Spinal cord (tissue), 10 donors: ENCODE results near the gene TBC1D17. TPM values are rescaled to one million over a fixed set of nuclear protein-coding genes. Genes with fewer than 3 reads are reported as not detected.

Source experiments
- DNase-seq, 6 donors: peaks; one replicate each; pipeline versions ENCODE4 v3.0.0 to v3.0.0-alpha.2; 2013 to 2015; ENCODE audit warnings: low spot score in 6 of 6, low read depth in 4 of 6
- H3K27ac ChIP-seq: one replicate; pipeline ENCODE4 v1.5.1; 2013; ENCODE audit warnings: low read depth, low read length, control low read depth
- H3K27me3 ChIP-seq: one replicate; pipeline ENCODE4 v1.6.1; 2013; ENCODE audit warnings: low read length; ENCODE audit not compliant: control insufficient read depth, insufficient read depth
- H3K36me3 ChIP-seq: one replicate; pipeline ENCODE4 v1.6.1; 2013; ENCODE audit warnings: low read length; ENCODE audit not compliant: control insufficient read depth, insufficient read depth
- H3K4me1 ChIP-seq: one replicate; pipeline ENCODE4 v1.6.1; 2013; ENCODE audit warnings: low read length; ENCODE audit not compliant: control insufficient read depth, insufficient read depth
- H3K4me3 ChIP-seq: one replicate; pipeline ENCODE4 v1.5.1; 2013; ENCODE audit warnings: low read depth, low read length, control low read depth
- H3K9me3 ChIP-seq: one replicate; pipeline ENCODE4 v1.6.1; 2013; ENCODE audit warnings: low read length; ENCODE audit not compliant: control insufficient read depth, insufficient read depth
- WGBS: methylation state at CpG from one replicate; pipeline ENCODE4 v1.1.5; 2013; ENCODE audit warnings: missing lambda C conversion rate; ENCODE audit not compliant: insufficient coverage; 5-methylcytosine and 5-hydroxymethylcytosine counted together
- polyA plus RNA-seq, 2 donors: library from polyadenylated mRNA; unstranded; fragments of 120-200 nt; gene quantifications; one replicate each; pipeline ENCODE4 v1.2.1, GENCODE V29; 2013; ENCODE audit not compliant: insufficient read length in 2 of 2
- total RNA-seq, 2 donors: library from RNA; depleted of rRNA in 1 of 2; stranded (reverse); fragments of 120-200 nt in 1 of 2; fragments of >200 nt in 1 of 2; gene quantifications; one replicate each; pipeline versions ENCODE4 v1.2.3 to v1.2.4, GENCODE V29; 2013 to 2014
- donor health status: healthy.

The TBC1D17 gene
- total and polyA plus RNA-seq, 4 donors, result 9.6 to 78.6 (median 40.5) TPM

GRCh38 chr19:49896863-49897621 is 19.5 kb downstream of the TBC1D17 start, which contains the start of gene IL4I1:
TSS of gene IL4I1 (minus strand) at chr19:49896887. CDS start at chr19:49896160, 727 bp downstream.
- Histone ChIP-seq H3K27ac (no peak within 1 kb of the TSS), H3K4me1 (peaks cover 8% of the 10 kb centered on the region), H3K4me3 (no peak within 1 kb of the TSS), H3K27me3 (no peaks in the 10 kb centered on the region), H3K9me3 (no peaks in the 10 kb centered on the region), H3K36me3 (no peaks in the 10 kb centered on the region)
- no peak for DNase-seq
- WGBS, result 38% methylated on average over 13 of the region's 20 CpGs

GRCh38 chr19:49904136-49904535 is 26.6 kb downstream of the TBC1D17 start:
- no CpG with 5 or more reads among the region's 6 CpGs for WGBS

DNA sequence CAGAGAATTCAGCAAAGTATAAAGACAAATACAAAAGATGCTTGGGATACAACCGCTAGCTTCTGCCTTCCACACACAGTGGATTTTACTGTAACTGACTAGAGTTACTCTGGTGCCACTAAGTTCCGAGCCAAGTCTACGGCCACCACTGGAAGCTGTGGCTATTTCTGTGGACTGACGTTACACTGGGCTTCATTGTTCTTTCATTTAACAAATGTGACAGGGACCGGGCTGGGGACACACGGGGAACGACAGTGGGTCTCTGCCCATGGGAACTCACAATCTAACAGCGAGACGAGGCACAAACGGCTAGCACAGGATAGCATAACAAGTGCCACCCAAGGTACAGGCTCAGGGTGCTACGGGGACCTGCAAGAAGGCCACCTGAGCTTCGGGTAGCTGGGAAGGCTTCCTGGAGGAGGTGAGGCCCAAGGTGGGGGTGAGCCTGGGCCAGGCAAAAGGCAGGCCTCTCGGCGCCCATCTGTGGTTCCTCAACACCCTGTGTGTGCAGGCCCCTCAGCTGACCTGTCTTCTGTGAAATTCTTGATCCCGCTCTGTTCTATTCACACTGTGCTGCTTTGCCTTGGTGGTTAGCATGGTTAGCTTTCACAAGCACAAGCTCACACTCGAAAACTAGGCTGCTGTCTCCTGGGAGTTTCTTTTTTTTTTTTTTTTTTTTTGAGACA is 29.5 kb downstream of the TBC1D17 start:
- H3K4me3 ChIP-seq, result no peak overlapping the region
- H3K36me3 ChIP-seq, result peaks cover 53% of the 10 kb centered on the region
- whole genome bisulfite sequencing, result 71% methylated on average over 12 of the region's 16 CpGs
- H3K27me3 ChIP-seq, result no peaks in the 10 kb centered on the region
- no peaks in the 10 kb centered on the region for H3K9me3 ChIP-seq
- DNase-seq, result no peak
- peaks cover 9% of the 10 kb centered on the region for H3K4me1 ChIP-seq
- no peak overlapping the region for H3K27ac ChIP-seq

More at GRCh38 chr19:49904136-49904535, 26.6 kb downstream of the TBC1D17 start:
- H3K27me3 ChIP-seq, result no peaks in the 10 kb centered on the region
- no peak overlapping the region for H3K4me3 ChIP-seq
- DNase-seq, result no peak
- no peak overlapping the region for H3K27ac ChIP-seq
- H3K36me3 ChIP-seq, result peaks cover 30% of the 10 kb centered on the region
- no peaks in the 10 kb centered on the region for H3K9me3 ChIP-seq
- no peaks in the 10 kb centered on the region for H3K4me1 ChIP-seq

DNA sequence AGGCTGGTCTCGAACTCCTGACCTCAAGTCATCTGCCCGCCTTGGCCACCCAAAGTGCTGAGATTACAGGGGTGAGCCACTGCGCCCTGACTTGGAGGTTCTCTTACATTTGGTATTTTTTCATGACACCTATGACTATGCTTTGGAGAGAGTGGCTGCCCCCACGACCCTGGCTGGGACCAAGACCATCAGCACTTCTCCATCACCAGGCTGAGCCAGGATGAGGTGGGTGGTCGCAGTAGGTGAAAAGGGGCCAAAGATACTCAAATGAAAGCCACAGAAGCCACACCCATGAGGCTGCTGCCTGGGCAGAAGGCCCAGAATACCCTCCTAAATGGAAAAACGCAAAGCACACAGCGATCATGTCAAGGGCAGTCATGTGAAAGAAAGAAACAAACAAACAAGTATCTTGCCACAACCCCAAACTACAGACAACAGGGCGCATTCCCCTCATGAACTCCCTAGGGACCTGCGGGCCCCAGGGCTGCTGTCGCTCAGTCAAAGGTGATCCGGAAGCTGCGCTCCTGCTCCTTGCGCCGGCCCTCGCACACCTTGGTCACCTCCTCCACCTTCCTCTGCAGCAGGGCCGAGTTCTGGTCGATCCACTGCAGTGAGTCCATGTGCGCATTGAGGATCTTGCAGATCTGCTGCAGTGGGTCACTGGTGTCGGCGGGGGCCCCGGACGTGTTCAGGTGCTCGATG is 30.4 kb downstream of the TBC1D17 start:
- H3K36me3 ChIP-seq, result peaks cover 61% of the 10 kb centered on the region
- no peak for DNase-seq
- no peak overlapping the region for H3K27ac ChIP-seq
- H3K27me3 ChIP-seq, result no peaks in the 10 kb centered on the region
- H3K4me1 ChIP-seq, result peaks cover 9% of the 10 kb centered on the region
- whole genome bisulfite sequencing, result 96% methylated on average over 19 of the region's 23 CpGs
- no peaks in the 10 kb centered on the region for H3K9me3 ChIP-seq
- H3K4me3 ChIP-seq, result no peak overlapping the region

DNA sequence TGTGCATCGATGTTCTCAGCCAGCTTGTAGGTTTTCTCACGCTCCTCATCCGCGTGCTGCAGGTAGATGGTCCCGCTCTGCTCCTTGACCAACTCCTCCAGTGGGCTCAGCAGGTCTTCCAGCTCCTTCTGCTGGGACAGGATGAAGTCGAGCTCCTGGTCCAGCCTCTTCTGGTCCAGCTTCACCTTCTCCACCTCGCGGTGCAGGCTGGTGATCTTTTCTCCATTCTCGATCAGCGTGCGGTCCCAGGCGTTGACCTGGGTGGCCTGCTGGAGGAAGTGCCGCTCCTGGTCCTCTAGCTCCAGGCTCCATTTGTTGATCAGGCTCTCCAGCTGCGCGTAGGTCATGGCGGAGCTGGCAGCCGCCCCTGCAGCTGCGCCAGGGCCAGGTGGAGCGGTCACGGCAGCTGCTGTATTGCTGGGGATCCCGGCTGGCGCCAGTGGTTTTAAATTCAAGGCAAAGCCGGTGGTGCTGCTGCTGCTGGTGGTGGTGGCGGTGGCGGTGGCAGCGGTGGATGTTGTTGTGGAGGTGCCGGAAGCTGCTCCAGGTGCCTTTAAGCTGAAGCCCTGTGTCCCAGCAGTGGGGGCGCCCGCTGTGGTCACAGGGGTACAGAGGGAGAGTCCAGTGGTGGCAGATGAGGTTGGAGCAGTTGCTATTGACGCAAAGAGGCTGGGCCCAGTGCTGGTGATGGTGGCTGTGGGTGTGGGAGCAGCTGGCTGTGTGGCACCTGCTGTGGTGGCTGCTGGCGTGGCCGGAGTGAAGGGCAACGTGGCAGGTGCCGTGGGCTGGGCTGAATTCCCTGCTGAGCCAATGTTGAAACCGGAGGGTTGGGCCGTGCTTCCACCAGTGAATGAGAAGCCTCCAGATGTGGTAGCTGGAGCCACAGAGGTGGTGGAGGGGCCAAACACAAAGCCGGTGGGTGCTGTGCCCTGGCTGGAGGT is 31.2 kb downstream of the TBC1D17 start:
- peaks cover 69% of the 10 kb centered on the region for H3K36me3 ChIP-seq
- 95% methylated on average over 37 of the region's 37 CpGs for WGBS
- H3K27me3 ChIP-seq, result no peaks in the 10 kb centered on the region

DNA sequence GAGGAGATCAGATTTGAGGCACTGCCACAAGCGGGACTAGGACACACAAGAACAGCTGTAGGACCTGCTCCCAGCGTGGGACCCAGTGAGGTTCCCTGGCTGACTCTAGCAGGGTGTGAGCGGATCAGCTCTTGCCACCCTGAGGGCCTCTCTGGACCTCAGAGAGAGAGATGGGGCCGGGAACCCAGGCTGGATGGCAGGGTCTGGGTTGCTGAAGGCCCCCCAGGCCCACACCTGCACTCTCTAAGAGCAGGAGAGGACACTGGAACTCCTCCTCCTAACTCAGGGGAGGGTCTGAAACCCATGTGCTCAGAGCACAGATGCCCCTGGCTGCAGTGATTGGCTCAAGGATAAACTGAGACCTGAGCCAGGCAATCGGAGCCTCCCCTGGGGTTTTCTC is 32.7 kb downstream of the TBC1D17 start:
- WGBS, result 85% methylated on average over 5 of the region's 5 CpGs
- Histone ChIP-seq H3K27ac (no peak overlapping the region), H3K4me1 (peaks cover 9% of the 10 kb centered on the region), H3K4me3 (no peak overlapping the region), H3K36me3 (peaks cover 81% of the 10 kb centered on the region), H3K27me3 (no peaks in the 10 kb centered on the region), H3K9me3 (no peaks in the 10 kb centered on the region)
- no peak for DNase-seq

More for the DNA sequence above, 31.2 kb downstream of the TBC1D17 start:
- no peak overlapping the region for H3K27ac ChIP-seq
- H3K4me3 ChIP-seq, result no peak overlapping the region
- no peak for DNase-seq
- H3K9me3 ChIP-seq, result no peaks in the 10 kb centered on the region
- H3K4me1 ChIP-seq, result peaks cover 9% of the 10 kb centered on the region

GRCh38 chr19:49911381-49912145 is 34.1 kb downstream of the TBC1D17 start:
- Histone ChIP-seq H3K36me3 (peaks cover 86% of the 10 kb centered on the region), H3K4me1 (peaks cover 9% of the 10 kb centered on the region), H3K27me3 (no peaks in the 10 kb centered on the region), H3K4me3 (no peak overlapping the region), H3K27ac (no peak overlapping the region), H3K9me3 (no peaks in the 10 kb centered on the region)
- WGBS, result 61% methylated on average over 6 of the region's 9 CpGs
- DNase-seq, result no peak

- H3K9me3 ChIP-seq, result no peaks in the 10 kb centered on the region
- H3K36me3 ChIP-seq, result peaks cover 87% of the 10 kb centered on the region
- H3K4me3 ChIP-seq, result no peak overlapping the region
- H3K4me1 ChIP-seq, result peaks cover 9% of the 10 kb centered on the region
- H3K27ac ChIP-seq, result no peak overlapping the region
- 92% methylated on average over 21 of the region's 21 CpGs for WGBS
- no peaks in the 10 kb centered on the region for H3K27me3 ChIP-seq
- DNase-seq, result no peak
Measured at GRCh38 chr19:49912965-49913685, 35.6 kb downstream of the TBC1D17 start.
